ENCODE data around the gene ZNF714.

GRCh38 chr19:21143854-21144253, 61.9 kb downstream of the ZNF714 start:
- TF ChIP-seq CHD2 (IDR thresholded peaks at IDR 0.05; ENCODE audit: borderline replicate concordance, low read depth, low read length) (no peak), BRCA1 (IDR thresholded peaks at IDR 0.05; ENCODE audit: low read depth, low read length) (no peak)
